GM19043 (cell line): Measurements from ENCODE around the gene APH1B.

Experiments
- ATAC-seq: cut with Tn5 transposase; IDR thresholded peaks from one replicate; pipeline ENCODE4 v1.9.1; 2021; ENCODE audit warnings: low read depth; ENCODE audit not compliant: unreplicated experiment

The APH1B gene

DNA sequence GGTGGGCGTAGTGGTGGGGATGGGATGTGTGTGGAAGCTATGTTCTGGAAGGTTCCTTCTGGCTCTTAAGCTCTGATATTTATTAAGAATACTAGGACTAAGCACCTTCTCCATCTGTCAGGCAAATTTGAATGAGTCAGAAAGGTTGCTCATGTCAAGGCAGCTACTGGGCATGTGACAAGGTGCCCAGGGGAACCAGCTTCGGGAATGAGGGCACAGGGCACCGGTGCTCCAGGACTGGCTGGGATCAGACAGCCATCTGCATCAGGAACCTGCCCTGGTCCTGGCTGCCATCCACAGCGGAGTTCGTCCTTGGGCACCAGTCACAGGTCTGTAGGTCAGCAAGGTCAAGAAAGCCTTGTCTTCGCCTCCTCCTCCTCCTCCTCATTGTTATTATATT, 71.8 kb downstream of the APH1B start:
- no peak for ATAC-seq

DNA sequence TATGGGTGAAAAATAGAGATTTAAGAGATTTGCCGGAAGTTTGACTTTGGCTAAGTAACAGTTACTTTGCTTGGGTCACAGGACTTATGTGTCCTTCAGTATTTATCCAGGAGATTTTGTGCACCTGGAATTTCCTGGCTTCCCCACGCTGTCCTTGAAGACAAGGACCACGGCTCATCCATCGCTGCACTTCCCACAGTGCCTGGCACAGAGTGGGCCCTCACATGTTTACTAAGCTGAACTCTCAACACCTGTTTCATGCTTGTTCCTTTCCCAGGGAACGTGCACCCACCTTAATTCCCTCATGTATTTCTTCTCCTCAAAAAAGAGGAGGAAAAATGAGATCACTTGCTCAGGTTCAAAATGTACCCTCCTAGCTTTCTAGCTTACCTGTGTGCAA, 72.2 kb downstream of the APH1B start:
- ATAC-seq = no peak

- ATAC-seq = no peak
Observed at GRCh38 chr15:63350178-63350621, 72.8 kb downstream of the APH1B start.

GRCh38 chr15:63351170-63351569, 73.8 kb downstream of the APH1B start:
- no peak for ATAC-seq

DNA sequence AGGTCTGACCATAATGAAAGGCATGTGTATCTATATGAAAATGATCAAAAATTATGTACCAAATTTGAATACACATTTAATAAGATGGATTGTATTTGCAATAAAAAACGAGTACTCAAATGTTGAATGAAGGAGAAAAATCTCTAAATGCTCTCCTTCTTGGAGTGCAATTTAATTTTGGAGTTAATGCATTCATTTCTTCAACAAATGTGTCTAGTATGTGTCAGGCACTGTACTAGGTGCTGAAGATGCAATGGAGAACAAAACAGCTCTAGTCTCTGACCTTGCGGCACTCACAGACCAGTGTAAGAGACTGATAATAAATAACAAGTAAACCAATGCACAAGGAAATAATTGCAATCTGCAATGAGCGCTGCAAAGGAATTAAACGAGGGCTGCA, 75.4 kb downstream of the APH1B start:
- no peak for ATAC-seq

- no peak for ATAC-seq
Observed at GRCh38 chr15:63353261-63353660, 75.9 kb downstream of the APH1B start.

GRCh38 chr15:63353887-63354286, 76.5 kb downstream of the APH1B start:
- ATAC-seq = no peak

GRCh38 chr15:63354821-63355650, 77.6 kb downstream of the APH1B start:
- no peak for ATAC-seq

DNA sequence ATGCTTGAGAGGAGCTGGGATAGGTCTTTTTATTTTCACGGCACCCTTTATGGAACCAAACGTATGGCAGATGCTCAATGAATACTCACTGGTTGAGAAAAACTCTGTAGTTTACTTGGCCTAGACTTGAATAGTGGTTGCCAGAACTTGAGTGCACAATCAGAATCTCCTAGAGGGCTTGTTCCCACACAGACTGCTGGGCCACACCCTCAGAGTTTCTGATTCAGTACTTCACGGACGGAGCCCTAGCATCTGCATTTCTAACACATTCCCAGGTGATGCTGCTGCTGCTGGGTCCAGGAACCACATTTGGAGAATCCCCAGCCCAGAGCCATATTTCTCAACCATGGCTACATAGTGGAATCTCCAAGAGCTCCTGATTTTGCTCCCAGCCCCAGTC, 79.7 kb downstream of the APH1B start:
- no peak for ATAC-seq

- no peak for ATAC-seq
Observed at GRCh38 chr15:63357731-63358130, 80.3 kb downstream of the APH1B start.

DNA sequence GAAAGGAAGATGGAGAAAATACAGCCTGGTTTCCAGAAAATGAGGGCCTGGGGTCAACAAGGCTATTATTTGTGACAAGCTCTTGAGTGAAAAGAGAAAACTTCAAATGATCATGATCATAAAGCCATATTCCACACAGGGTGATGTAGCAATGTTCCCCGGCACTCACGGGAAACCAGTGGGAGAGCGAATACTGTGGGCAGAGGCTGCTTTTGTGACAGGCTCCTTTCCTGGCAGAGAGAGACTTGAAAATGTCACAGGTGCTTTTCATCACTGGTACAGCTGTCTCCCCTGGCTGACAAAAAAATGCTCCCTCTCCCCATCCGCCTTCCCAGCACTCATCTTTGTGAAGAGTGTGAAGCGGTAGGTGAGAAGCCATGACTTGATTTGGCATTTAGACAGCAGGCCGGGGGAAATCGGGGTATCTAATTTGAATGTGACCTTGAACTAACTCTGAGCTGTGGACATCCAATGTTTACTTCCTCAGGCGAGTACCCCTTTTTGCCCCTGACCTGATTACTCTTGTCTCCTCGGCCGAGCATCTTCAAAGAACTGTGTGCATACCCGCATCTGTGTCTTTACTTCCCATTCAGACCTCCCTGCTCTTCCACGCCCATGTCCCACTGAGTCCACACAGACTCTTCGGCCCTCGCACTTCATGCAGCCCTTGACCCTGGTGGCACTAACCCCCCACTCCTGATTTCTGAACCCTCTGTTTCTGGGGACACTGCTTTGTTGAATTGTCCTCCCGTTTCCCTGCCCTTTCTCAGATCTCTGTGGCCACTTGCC, 81.0 kb downstream of the APH1B start:
- ATAC-seq = no peak
